SK-N-SH (cell line): ENCODE measurements around the gene ARL6. TPM values are rescaled to one million over a fixed set of nuclear protein-coding genes. Genes with fewer than 3 reads are reported as not detected.

ENCODE experiments used
- CTCF ChIA-PET: fragments of 300-600, 350-600 bp; formaldehyde crosslinking; extraction: SDS; loops from one replicate; lab custom pipeline; 2021; lab: Yijun Ruan, JAX
- POLR2A ChIA-PET: fragments of 350-600 bp; sonication (Branson Sonifier 250); formaldehyde crosslinking; extraction: SDS; loops from one replicate; lab custom pipeline; 2020; ENCODE audit warnings: antibody characterized with exemption, inconsistent platforms; lab: Yijun Ruan, JAX
- DNase-seq: peaks from one replicate; pipeline ENCODE4 v3.0.0; 2012
- H2AFZ ChIP-seq: fragments of 200-600 bp; sonication (generic); 2 replicates; pipeline ENCODE4 v1.8.1; 2016; ENCODE audit warnings: antibody characterized with exemption, mild to moderate bottlenecking, low read depth
- H3F3A ChIP-seq: fragments of 200-600 bp; sonication (generic); replicated peaks from 2 replicates; pipeline ENCODE3; 2016; ENCODE audit warnings: antibody characterized with exemption, mild to moderate bottlenecking; ENCODE audit not compliant: insufficient read depth
- H3K27ac ChIP-seq, 2 experiments: fragments of 200-500 bp in 1 of 2; fragments of 200-600 bp in 1 of 2; sonication (Bioruptor generic) in 1 of 2; sonication (generic), shearing (Covaris generic) in 1 of 2; 2 replicates each; pipeline versions ENCODE4 v1.5.1 to v1.6.1; 2014 to 2016; ENCODE audit warnings: low read depth in 2 of 2, inconsistent platforms in 1 of 2, low read length in 1 of 2, mild to moderate bottlenecking in 1 of 2, mixed read lengths in 1 of 2
- H3K27me3 ChIP-seq: fragments of 200-600 bp; sonication (generic), shearing (Covaris generic); 2 replicates; pipeline ENCODE4 v1.6.1; 2016; ENCODE audit warnings: mixed run types; ENCODE audit not compliant: insufficient read depth
- H3K36me3 ChIP-seq, 2 experiments: fragments of 200-500 bp in 1 of 2; fragments of 200-600 bp in 1 of 2; sonication (Bioruptor generic) in 1 of 2; sonication (generic) in 1 of 2; replicated peaks in 1 of 2; 2 replicates each; pipeline versions ENCODE3 to v1.5.1; 2014 to 2016; ENCODE audit warnings: low read length in 1 of 2, mild to moderate bottlenecking in 1 of 2; ENCODE audit not compliant: insufficient read depth in 2 of 2, control insufficient read depth in 1 of 2
- H3K4me1 ChIP-seq, 2 experiments: fragments of 200-500 bp in 1 of 2; fragments of 200-600 bp in 1 of 2; sonication (Bioruptor generic) in 1 of 2; sonication (generic), shearing (Covaris generic) in 1 of 2; 2 replicates each; pipeline versions ENCODE4 v1.5.1 to v1.6.1; 2014 to 2016; ENCODE audit warnings: low read depth in 1 of 2, low read length in 1 of 2, mixed run types in 1 of 2; ENCODE audit not compliant: insufficient read depth in 2 of 2, control insufficient read depth in 1 of 2
- H3K4me2 ChIP-seq: fragments of 200-600 bp; sonication (generic), shearing (Covaris generic); 2 replicates; pipeline ENCODE4 v1.6.1; 2017; ENCODE audit warnings: mixed run types
- H3K4me3 ChIP-seq, 2 experiments: fragments of 200-500 bp in 1 of 2; fragments of 200-600 bp in 1 of 2; sonication (Bioruptor generic) in 1 of 2; sonication (generic), shearing (Covaris generic) in 1 of 2; 2 replicates each; pipeline versions ENCODE4 v1.5.1 to v1.8.1; 2014 to 2016; ENCODE audit warnings: low read depth in 2 of 2, inconsistent platforms in 1 of 2, low read length in 1 of 2, mild to moderate bottlenecking in 1 of 2, mixed read lengths in 1 of 2, moderate library complexity in 1 of 2
- H3K79me2 ChIP-seq: fragments of 200-600 bp; sonication (generic); 2 replicates; pipeline ENCODE4 v1.8.1; 2017; ENCODE audit warnings: mild to moderate bottlenecking; ENCODE audit not compliant: insufficient read depth
- H3K9ac ChIP-seq: fragments of 200-600 bp; sonication (generic); 2 replicates; pipeline ENCODE4 v1.6.1; 2017; ENCODE audit warnings: mixed run types
- H3K9me2 ChIP-seq: fragments of 200-600 bp; sonication (generic); 2 replicates; pipeline ENCODE4 v1.6.1; 2017; ENCODE audit warnings: mixed run types
- H3K9me3 ChIP-seq: fragments of 200-600 bp; sonication (generic); 2 replicates; pipeline ENCODE4 v1.6.1; 2017; ENCODE audit warnings: mixed run types, mild to moderate bottlenecking, moderate library complexity
- H4K20me1 ChIP-seq: fragments of 200-600 bp; sonication (generic); 2 replicates; pipeline ENCODE4 v1.6.1; 2017; ENCODE audit warnings: mild to moderate bottlenecking, mixed run types; ENCODE audit not compliant: insufficient read depth
- CHD2 ChIP-seq: fragments of 150-350 bp; IDR thresholded peaks from 2 replicates; pipeline ENCODE4 v1.6.1; 2018; ENCODE audit warnings: low read length; ENCODE audit not compliant: partially characterized antibody
- ELF1 ChIP-seq: IDR thresholded peaks from 2 replicates; pipeline ENCODE4 v1.4.0; 2012
- EP300 ChIP-seq, 2 experiments: IDR thresholded peaks; 2 replicates each; pipeline versions ENCODE4 v1.4.0 to v1.6.1; 2012; ENCODE audit warnings: borderline replicate concordance in 1 of 2, low read depth in 1 of 2, low read length in 1 of 2
- FOSL2 ChIP-seq: IDR thresholded peaks from 2 replicates; pipeline ENCODE4 v1.4.0; 2012; ENCODE audit warnings: low read depth, mild to moderate bottlenecking, moderate library complexity, borderline replicate concordance
- FOXJ3 ChIP-seq: sonication (generic); formaldehyde crosslinking; IDR thresholded peaks from 2 replicates; pipeline ENCODE4 v1.5.1; 2020; ENCODE audit warnings: mild to moderate bottlenecking, missing genetic modification reagents
- FOXM1 ChIP-seq: IDR thresholded peaks from 2 replicates; pipeline ENCODE4 v1.4.0; 2012; ENCODE audit warnings: low read depth, mild to moderate bottlenecking
- GABPA ChIP-seq: IDR thresholded peaks from 2 replicates; pipeline ENCODE4 v1.4.0; 2012; ENCODE audit warnings: low read depth, mild to moderate bottlenecking
- NRF1 ChIP-seq: IDR thresholded peaks from 2 replicates; pipeline ENCODE4 v1.6.1; 2012; ENCODE audit warnings: low read depth, mild to moderate bottlenecking, low read length
- POLR2AphosphoS5 ChIP-seq: IDR thresholded peaks from 2 replicates; pipeline ENCODE4 v1.6.1; 2012; ENCODE audit warnings: low read depth, low read length
- RAD21 ChIP-seq: IDR thresholded peaks from 2 replicates; pipeline ENCODE4 v1.6.1; 2012; ENCODE audit warnings: mild to moderate bottlenecking, low read length
- RFX5 ChIP-seq: IDR thresholded peaks from 2 replicates; pipeline ENCODE4 v1.6.1; 2012; ENCODE audit warnings: mild to moderate bottlenecking, improper control_type of control experiment, low read length
- SIN3A ChIP-seq: IDR thresholded peaks from 2 replicates; pipeline ENCODE4 v1.6.1; 2012; ENCODE audit warnings: low read depth, mild to moderate bottlenecking, low read length, moderate library complexity, borderline replicate concordance
- SMC3 ChIP-seq: IDR thresholded peaks from 2 replicates; pipeline ENCODE4 v1.6.1; 2012; ENCODE audit warnings: low read depth, low read length, improper control_type of control experiment
- TAF1 ChIP-seq: IDR thresholded peaks from 2 replicates; pipeline ENCODE4 v1.6.1; 2012; ENCODE audit warnings: low read depth, mild to moderate bottlenecking, low read length, moderate library complexity, borderline replicate concordance
- TCF12 ChIP-seq: IDR thresholded peaks from 2 replicates; pipeline ENCODE4 v1.4.0; 2012
- TEAD4 ChIP-seq: IDR thresholded peaks from 2 replicates; pipeline ENCODE4 v1.4.0; 2012; ENCODE audit warnings: mild to moderate bottlenecking, borderline replicate concordance; ENCODE audit not compliant: insufficient read depth
- YY1 ChIP-seq: IDR thresholded peaks from 2 replicates; pipeline ENCODE4 v1.4.0; 2012; ENCODE audit warnings: low read depth, mild to moderate bottlenecking
- WGBS: methylation state at CpG from one replicate; pipeline ENCODE4 v1.1.6; 2017; ENCODE audit warnings: low lambda C conversion rate; 5-methylcytosine and 5-hydroxymethylcytosine counted together
- polyA plus RNA-seq, 3 experiments: library from polyadenylated mRNA; depleted of rRNA; stranded (reverse); fragments of >200 nt; gene quantifications; 2 replicates each; pipeline ENCODE4 v1.2.3, GENCODE V29; 2012
- TF ChIP-seq, protein P1 (sequence below): IDR thresholded peaks from 2 replicates; pipeline ENCODE4 v1.4.0; 2012; ENCODE audit warnings: low read depth
- TF ChIP-seq, protein P2 (sequence below): fragments of 200-600 bp; sonication (generic); IDR thresholded peaks from 2 replicates; pipeline ENCODE4 v1.6.1; 2017; ENCODE audit warnings: antibody characterized with exemption, mild to moderate bottlenecking, moderate library complexity
- TF ChIP-seq, protein P3 (sequence below): IDR thresholded peaks from 2 replicates; pipeline ENCODE4 v1.6.1; 2012; ENCODE audit warnings: mild to moderate bottlenecking, low read depth, low read length, moderate library complexity
- TF ChIP-seq, protein P4 (sequence below): fragments of 150-350 bp; IDR thresholded peaks from 2 replicates; pipeline ENCODE4 v1.6.1; 2016; ENCODE audit warnings: mild to moderate bottlenecking, low read depth, low read length
- TF ChIP-seq, protein P5 (sequence below): IDR thresholded peaks from 2 replicates; pipeline ENCODE4 v1.4.0; 2012; ENCODE audit warnings: low read depth, borderline replicate concordance

The ARL6 gene, protein sequence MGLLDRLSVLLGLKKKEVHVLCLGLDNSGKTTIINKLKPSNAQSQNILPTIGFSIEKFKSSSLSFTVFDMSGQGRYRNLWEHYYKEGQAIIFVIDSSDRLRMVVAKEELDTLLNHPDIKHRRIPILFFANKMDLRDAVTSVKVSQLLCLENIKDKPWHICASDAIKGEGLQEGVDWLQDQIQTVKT
- polyA plus RNA-seq (2012; rRNA removed): 2.6 and 5.1 TPM in 2 replicates
- polyA plus RNA-seq (2012; cell fraction: cytosol; rRNA removed): 5.1 and 5.4 TPM in 2 replicates
- polyA plus RNA-seq (2012; cell fraction: nucleus; rRNA removed): 1.6 and 3.7 TPM in 2 replicates

DNA sequence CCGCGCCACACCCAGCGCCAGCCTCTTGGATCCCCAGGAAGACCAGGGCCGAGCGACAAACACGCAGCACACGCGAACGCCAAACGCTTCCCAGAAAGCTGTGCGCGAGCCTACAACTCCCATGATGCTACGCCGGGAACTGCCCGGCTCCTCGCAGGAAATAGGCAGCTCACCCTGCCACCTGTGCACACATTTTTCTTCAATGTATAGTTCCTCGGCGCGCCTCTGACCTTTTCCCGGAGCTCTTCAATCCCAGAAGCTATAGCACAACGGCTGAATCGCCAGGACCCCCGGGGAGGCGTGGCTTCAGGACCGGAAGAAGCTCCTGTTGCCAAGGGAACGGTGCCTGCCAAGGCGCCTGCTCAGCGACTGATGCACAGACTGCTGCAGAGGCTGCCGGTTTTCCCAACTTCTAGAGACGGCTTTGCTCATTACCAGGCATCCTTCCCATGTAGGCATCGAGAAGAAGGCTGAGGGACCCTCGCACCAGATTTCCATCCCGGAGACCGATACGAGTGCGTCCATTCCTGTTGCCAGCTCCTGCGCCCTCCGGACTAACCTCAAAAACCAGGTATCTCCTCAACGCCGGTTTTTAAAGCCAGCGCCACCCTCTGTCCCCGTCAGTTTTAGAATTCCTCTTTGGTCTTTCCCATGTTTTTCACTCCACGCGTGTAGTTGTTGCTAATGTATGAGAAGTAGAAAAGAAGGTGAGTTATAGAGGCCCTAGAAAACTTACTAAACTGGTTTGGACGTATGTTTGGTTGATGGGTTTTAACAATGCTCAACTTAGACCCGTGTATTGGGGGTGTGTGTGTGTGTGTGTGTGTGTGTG, at the start of gene ARL6:
TSS of gene ARL6 (plus strand) at position 352 of the 832 bp plus-strand sequence. CDS start 3,350 bp downstream, outside the sequence.
- H3K27ac ChIP-seq: peak within 1 kb of the TSS; percentile 81 to 99
- H3K36me3 ChIP-seq: peaks cover 0 to 14% of the 10 kb centered on the region in 2 experiments
- peak within 1 kb of the TSS; percentile 60 for H3K9ac ChIP-seq
- peak within 1 kb of the TSS; percentile 87 to 95 for H3K4me3 ChIP-seq
- POLR2A ChIA-PET: interaction anchor here (0.6 to 1.7 kb wide), 4 partner anchors 15 to 207 kb away, joined by 3 to 6 read pairs (median 4); no protein-coding TSS in a partner anchor
- H3F3A ChIP-seq: no peaks in the 10 kb centered on the region
- CTCF ChIA-PET: interaction anchor here (0.6 to 1.8 kb wide), 8 partner anchors 8 to 902 kb away, joined by 3 to 5 read pairs (median 4); no protein-coding TSS in a partner anchor
- H3K9me3 ChIP-seq: no peaks in the 10 kb centered on the region
- H2AFZ ChIP-seq: peak within 1 kb of the TSS; percentile 97
- H4K20me1 ChIP-seq: no peaks in the 10 kb centered on the region
- H3K79me2 ChIP-seq: peaks cover 3% of the 10 kb centered on the region
- no peaks in the 10 kb centered on the region for H3K9me2 ChIP-seq
- H3K27me3 ChIP-seq: no peaks in the 10 kb centered on the region
- peaks cover 0 to 10% of the 10 kb centered on the region in 2 experiments; a peak in 3 of 4 replicates for H3K4me1 ChIP-seq
- peak within 1 kb of the TSS; percentile 71 for H3K4me2 ChIP-seq
- under 1% methylated on average over 37 of the region's 46 CpGs for WGBS
- peak; percentile 81 for DNase-seq
- TF ChIP-seq RFX5 (no peak; the same call in 1 of the 2 replicates), EP300 (IDR thresholded peaks at IDR 0.05; ENCODE audit: borderline replicate concordance in 1 of 2, low read depth in 1 of 2, low read length in 1 of 2) (no peak), GABPA (peak; percentile 73), SMC3 (no peak), TEAD4 (no peak), FOSL2 (no peak), NRF1 (peak; percentile 65; the same call in 1 of the 2 replicates), FOXM1 (no peak), SIN3A (peak; percentile 75; the same call in 1 of the 2 replicates), POLR2AphosphoS5 (peak; percentile 64), RAD21 (no peak; the same call in 1 of the 2 replicates), FOXJ3 (CRISPR knock-in tag) (no peak), YY1 (0 out of 2 replicates have a peak, but pooled peaks have one; percentile 35), ELF1 (peak; percentile 66), TAF1 (peak; percentile 67), TCF12 (no peak), CHD2 (peak; percentile 81)
- TF ChIP-seq, protein P1, sequence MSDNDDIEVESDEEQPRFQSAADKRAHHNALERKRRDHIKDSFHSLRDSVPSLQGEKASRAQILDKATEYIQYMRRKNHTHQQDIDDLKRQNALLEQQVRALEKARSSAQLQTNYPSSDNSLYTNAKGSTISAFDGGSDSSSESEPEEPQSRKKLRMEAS: peak; percentile 79
- TF ChIP-seq, protein P2, sequence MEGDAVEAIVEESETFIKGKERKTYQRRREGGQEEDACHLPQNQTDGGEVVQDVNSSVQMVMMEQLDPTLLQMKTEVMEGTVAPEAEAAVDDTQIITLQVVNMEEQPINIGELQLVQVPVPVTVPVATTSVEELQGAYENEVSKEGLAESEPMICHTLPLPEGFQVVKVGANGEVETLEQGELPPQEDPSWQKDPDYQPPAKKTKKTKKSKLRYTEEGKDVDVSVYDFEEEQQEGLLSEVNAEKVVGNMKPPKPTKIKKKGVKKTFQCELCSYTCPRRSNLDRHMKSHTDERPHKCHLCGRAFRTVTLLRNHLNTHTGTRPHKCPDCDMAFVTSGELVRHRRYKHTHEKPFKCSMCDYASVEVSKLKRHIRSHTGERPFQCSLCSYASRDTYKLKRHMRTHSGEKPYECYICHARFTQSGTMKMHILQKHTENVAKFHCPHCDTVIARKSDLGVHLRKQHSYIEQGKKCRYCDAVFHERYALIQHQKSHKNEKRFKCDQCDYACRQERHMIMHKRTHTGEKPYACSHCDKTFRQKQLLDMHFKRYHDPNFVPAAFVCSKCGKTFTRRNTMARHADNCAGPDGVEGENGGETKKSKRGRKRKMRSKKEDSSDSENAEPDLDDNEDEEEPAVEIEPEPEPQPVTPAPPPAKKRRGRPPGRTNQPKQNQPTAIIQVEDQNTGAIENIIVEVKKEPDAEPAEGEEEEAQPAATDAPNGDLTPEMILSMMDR: peak; percentile 31; the same call in 1 of the 2 replicates
- TF ChIP-seq, protein P3, sequence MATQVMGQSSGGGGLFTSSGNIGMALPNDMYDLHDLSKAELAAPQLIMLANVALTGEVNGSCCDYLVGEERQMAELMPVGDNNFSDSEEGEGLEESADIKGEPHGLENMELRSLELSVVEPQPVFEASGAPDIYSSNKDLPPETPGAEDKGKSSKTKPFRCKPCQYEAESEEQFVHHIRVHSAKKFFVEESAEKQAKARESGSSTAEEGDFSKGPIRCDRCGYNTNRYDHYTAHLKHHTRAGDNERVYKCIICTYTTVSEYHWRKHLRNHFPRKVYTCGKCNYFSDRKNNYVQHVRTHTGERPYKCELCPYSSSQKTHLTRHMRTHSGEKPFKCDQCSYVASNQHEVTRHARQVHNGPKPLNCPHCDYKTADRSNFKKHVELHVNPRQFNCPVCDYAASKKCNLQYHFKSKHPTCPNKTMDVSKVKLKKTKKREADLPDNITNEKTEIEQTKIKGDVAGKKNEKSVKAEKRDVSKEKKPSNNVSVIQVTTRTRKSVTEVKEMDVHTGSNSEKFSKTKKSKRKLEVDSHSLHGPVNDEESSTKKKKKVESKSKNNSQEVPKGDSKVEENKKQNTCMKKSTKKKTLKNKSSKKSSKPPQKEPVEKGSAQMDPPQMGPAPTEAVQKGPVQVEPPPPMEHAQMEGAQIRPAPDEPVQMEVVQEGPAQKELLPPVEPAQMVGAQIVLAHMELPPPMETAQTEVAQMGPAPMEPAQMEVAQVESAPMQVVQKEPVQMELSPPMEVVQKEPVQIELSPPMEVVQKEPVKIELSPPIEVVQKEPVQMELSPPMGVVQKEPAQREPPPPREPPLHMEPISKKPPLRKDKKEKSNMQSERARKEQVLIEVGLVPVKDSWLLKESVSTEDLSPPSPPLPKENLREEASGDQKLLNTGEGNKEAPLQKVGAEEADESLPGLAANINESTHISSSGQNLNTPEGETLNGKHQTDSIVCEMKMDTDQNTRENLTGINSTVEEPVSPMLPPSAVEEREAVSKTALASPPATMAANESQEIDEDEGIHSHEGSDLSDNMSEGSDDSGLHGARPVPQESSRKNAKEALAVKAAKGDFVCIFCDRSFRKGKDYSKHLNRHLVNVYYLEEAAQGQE: no peak
- TF ChIP-seq, protein P4, sequence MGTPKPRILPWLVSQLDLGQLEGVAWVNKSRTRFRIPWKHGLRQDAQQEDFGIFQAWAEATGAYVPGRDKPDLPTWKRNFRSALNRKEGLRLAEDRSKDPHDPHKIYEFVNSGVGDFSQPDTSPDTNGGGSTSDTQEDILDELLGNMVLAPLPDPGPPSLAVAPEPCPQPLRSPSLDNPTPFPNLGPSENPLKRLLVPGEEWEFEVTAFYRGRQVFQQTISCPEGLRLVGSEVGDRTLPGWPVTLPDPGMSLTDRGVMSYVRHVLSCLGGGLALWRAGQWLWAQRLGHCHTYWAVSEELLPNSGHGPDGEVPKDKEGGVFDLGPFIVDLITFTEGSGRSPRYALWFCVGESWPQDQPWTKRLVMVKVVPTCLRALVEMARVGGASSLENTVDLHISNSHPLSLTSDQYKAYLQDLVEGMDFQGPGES: no peak
- TF ChIP-seq, protein P5, sequence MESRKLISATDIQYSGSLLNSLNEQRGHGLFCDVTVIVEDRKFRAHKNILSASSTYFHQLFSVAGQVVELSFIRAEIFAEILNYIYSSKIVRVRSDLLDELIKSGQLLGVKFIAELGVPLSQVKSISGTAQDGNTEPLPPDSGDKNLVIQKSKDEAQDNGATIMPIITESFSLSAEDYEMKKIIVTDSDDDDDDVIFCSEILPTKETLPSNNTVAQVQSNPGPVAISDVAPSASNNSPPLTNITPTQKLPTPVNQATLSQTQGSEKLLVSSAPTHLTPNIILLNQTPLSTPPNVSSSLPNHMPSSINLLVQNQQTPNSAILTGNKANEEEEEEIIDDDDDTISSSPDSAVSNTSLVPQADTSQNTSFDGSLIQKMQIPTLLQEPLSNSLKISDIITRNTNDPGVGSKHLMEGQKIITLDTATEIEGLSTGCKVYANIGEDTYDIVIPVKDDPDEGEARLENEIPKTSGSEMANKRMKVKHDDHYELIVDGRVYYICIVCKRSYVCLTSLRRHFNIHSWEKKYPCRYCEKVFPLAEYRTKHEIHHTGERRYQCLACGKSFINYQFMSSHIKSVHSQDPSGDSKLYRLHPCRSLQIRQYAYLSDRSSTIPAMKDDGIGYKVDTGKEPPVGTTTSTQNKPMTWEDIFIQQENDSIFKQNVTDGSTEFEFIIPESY: peak; percentile 40; the same call in 1 of the 2 replicates
